NCI-H1694 treated with DMSO at 0.1 percent for 48 hours (cell line): ENCODE measurements around the gene CERCAM.

Source experiments
- DNase-seq: peaks from one replicate; lab custom pipeline; 2025; lab: John Stamatoyannopoulos, UW

The CERCAM gene, protein sequence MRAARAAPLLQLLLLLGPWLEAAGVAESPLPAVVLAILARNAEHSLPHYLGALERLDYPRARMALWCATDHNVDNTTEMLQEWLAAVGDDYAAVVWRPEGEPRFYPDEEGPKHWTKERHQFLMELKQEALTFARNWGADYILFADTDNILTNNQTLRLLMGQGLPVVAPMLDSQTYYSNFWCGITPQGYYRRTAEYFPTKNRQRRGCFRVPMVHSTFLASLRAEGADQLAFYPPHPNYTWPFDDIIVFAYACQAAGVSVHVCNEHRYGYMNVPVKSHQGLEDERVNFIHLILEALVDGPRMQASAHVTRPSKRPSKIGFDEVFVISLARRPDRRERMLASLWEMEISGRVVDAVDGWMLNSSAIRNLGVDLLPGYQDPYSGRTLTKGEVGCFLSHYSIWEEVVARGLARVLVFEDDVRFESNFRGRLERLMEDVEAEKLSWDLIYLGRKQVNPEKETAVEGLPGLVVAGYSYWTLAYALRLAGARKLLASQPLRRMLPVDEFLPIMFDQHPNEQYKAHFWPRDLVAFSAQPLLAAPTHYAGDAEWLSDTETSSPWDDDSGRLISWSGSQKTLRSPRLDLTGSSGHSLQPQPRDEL

DNA sequence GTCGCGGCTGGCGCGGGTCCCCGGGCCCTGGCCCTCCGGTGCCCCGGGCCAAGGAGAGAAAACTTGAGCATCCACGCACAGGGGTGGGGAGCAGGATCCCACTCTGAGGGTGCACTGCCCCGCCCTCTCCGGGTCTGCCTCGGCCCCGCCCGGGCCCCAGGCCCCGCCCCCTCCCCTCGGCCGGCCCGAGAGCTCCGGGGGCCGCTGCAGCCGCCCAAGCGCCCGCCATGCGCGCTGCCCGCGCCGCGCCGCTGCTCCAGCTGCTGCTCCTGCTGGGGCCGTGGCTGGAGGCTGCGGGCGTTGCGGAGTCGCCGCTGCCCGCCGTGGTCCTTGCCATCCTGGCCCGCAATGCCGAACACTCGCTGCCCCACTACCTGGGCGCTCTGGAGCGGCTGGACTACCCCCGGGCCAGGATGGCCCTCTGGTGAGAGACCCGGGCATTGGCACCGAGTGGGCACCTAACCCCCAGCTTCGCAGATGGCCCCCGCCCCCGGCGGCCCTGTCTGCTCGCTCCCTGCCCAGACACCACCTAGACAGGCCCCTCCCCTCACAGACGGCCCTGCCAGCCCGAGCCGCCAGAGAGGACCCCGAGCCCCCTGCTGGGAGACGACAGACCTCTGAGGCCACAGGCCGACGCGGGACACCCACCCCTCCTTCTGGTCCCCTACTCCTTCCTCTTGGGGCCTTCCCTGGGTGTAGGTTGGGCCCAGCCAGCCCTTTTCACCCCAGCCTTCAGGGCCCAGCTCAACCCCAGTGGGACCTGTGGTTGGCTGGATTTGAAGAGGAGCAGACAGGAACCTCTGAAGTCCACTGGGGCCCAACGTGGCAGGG, at the start of gene CERCAM:
Gene CERCAM, plus strand, starts transcription at position 207 of the 831 bp plus-strand sequence. Its CDS starts 21 bp downstream, at position 228.
- no peak for DNase-seq

DNA sequence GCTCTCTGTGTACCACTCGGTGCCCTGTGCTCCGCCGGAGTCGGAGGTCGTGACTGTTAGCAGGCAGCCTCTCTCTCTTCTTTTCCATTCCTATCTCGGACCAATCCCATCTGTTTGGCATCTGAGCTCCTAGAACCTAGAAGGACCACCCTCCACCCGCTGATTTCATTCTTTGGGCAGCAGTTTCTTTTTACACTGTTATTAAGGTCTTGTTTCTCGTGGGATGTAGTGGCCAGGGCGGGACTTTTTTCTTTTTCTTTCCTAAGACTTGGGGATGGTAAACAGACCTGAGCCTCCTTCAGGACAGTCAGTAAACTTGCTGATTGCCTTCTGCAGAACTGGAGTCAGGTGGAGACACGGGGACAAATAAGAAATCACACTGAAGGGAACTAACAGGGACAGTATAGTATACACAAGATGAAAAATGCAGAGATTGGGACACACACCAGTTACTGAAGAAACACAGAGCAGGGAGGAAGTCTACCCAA, 49.0 kb upstream of the CERCAM start:
- DNase-seq = no peak

DNA sequence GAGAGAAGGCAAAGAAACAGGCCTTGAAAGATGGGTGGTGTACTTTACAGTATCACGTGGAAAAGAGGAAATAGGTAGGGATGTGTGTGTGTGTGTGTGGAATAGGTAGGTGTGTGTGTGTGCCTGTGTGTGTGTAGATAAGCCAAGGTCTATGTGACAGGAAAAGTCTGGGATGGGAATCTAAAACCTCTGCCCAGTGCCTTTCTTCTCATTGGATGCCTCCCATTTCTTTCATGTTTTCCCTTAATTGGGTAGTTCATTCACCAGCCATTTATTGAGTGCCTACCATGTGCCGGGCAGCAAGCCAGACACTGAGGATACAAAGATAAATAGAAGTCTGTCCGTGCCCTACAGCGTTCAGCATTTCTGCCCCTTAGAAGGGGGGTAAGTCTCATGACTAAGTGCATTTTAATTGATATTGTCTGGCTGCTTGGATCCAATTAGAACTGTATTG, 48.4 kb upstream of the CERCAM start:
- DNase-seq = no peak

DNA sequence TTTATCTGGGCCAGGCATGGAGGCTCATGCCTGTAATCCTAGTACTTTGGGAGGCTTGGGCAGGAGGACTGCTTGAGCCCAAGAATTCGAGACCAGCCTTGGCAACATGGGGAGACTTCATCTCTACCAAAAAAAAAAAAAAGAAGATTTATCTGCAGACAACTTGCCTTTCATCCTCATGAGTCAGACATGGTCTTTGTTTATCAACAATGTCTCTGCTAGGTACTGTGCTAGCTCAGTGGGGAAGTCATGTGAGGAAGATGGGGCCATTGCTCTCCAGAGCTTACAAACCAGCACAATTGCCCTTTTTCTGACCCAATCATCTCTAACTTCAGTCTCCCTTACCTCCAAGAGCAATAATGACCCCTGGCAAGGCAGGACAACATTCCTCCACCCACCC, 47.9 kb upstream of the CERCAM start:
- no peak for DNase-seq

DNA sequence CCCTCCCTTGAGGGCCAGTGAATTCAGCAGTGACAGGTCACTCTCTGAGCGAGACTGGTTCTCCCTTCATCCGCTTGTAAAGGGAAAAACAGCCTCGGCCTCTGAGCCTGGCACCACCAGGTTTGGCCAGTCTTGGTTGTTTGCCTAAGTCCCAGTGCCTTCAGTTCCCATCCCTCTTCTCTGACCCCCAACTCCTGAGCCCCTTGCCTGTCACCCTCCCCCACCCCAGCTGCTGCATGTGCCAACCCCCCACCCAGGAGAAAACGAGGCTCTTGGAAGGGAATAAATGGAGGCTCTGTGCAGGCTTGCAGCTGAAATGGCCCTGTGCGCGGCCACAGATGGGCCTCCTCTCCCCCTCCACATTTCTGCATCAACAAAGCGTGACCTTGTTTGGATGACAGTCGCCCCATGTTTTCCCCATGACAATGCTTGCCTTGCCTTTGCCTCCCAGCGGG, 46.4 kb upstream of the CERCAM start:
- no peak for DNase-seq

DNA sequence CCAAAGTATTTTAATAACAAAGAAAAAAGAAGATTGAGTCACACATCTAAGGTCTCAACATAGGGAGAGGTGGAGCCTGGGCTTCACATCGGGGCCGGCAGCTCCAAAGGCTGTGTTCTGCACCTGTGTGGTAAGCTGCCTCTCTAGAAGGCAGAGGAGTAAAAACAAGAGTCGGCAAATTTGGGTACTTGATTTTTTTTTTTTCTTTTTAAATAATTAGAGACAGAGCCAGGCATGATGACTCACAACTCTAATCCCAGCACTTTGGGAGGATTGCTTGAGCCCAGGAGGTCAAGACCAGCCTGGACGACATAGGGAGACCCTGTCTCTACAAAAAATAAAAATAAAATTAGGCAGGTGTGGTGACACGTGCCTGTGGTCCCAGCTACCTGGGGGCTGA, 44.8 kb upstream of the CERCAM start:
- no peak for DNase-seq

DNA sequence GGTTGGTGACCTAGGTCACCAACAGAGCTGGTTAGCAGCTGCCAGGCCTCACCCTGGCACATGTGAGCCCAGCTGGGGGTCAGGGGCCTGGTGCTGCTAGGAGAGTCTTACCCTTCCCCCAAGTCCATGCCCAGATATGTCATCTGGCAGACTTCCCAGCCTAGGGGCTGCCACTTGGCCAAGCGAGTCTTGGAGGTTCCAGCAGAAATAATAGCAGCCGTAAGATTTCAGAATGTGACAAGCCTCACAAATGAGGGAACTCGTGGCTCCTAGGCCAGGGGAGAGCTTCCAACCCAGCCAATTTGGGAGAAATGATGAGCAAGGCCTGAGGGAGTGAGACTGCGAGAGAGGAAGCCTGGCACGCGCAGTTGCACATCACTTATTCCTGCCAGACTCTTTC, 38.4 kb upstream of the CERCAM start:
- no peak for DNase-seq

DNA sequence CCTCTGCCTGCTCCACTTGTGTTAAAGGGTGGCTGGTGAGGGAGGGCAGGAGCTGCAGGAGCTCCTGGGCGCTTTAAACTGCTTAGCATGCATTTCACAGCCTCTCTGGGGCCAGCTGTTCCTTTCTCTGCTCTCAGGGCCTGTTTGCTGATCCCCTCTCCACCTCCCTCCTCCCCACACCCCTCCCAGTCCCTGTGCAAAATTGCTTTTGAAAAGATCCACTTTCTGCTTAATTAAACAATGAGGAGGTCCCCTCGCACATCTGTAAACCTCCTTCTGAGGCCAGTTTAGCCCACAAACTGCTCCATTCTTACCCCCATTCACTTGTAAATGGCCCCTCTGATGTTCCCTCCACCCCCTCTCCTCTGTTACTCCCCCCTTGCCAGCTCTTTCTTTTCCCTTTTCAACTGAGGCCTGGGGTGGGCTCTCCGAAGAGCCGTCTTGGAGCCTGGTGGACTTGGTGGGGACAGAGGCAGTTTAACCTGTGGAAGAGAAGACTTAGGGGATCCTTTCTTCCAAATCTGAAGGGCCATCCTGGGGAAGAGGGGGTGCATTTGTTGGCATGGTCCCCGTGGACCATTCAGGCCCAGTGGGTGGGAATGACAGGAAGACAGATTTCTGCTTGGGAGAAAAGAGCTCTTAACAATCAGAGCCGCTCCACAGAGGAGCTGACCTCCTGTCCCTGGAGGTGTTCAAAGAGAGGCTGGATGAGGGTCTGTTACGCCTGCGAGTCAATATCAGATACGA, 37.5 kb upstream of the CERCAM start:
- peak; percentile 41 for DNase-seq

DNA sequence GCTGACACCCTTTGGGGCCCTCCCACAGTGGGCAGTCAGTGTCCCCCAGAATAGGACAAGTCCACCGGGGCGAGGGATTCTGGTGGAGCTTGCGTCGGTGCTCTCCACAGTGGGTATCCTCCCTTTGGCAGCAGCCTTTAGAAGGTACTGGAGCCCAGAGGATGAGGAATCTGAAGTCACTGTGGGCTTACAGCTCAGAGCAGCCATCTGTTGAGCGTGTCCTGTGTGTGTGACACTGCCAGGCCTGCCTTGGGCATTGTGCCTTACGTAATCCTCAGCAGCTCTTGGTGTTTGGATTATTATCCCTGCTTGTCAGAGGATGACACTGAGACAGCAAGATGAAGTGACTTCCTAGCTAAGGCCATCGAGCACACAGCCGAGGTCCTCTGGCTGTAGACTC, 36.9 kb upstream of the CERCAM start:
- peak; percentile 2 for DNase-seq

DNA sequence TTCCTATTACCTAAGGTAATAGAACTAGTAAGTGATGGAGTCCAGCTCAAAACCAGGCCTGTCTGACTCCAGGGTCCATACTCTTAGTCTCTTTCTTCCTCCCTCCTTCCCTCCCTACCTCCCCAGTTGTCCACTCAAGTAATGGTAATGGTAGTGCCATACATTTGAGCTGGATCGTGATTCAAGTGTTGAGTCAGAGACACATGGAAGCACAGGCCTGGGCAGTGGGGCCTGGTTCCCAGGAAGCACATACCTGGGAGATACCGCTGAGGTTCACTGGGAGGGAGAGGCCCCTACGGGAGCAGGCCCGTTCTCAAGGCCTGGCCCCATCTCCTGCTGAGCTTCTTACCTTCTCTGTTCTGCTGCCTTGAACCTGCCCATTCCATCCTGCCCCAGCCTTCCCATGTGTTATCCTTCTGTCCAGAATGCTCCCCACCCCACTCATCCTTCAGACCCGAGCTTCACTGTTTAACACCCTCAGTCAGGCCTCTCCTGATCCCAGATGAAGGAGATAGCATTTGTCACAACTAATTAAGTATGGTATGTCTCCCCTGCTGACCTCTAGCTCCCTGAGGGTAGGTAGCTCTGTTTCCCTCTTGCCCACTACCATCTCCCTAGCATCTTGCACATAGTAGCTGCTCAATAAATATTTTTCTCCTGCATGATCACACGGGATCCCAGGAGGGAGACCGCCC, 35.7 kb upstream of the CERCAM start:
- DNase-seq = no peak

DNA sequence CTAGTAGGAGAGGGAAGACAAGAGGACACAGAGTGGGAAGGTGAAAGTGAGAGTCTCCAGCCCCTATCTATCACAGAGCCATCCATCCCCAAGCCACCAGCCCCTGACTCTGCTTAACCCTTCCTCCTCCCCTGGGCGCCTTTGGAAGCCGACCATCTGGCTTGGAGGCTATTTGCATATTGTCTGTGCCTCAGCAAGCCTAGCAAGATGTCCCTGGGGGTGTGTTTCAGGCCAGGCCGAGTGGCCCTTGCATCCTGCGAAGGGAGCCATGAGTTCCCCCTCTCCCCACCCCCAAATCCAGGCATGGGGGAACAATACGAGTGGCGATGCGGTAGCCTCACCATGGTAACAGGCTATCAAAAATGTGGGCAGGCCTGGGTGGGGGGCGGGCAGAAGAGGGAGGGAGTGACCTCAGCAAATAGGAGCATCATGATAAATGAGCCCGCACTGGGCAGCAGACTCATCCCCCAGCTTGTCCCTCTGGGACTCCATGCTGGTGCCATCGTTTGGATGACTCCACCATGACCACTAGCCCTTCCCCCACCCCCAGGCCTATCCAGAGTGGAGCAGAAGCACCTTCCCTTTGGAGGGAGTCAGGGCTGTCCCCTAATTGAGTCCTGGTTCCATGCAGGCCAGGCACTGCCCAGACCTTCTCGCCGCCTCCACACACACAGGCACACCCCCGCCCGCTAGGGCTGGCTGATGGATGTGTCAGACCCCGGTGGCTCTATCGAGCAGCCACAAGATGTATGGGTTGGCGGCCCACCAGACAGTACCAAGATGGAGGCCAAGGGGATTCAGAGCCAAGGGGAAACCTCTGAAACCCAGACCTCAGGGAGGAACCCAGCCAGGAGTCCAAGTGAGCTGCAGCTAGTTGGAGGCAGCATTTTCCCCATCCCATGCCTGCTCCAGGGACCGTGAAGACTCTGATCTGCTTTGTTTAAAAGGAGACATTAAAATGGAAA, 34.9 kb upstream of the CERCAM start:
- no peak for DNase-seq

DNA sequence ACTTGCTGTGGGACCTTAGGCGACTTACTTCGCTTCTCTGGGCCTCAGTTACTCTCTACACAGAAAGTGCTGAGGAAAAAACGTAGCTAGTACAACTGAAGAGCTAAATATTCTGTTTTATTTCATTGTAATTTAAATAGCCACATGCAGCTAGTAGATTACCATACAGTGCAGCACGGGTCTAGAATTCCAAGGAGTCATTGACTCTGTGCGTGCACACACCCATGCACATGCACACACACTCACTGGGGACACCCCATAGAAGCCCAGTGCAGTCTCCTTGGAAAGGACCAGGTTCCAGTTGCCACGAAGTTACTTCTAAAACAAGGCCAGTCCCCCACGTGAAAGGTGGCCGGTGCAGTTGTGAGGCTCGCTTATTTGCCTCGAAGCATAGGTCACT, 32.5 kb upstream of the CERCAM start:
- DNase-seq = no peak

DNA sequence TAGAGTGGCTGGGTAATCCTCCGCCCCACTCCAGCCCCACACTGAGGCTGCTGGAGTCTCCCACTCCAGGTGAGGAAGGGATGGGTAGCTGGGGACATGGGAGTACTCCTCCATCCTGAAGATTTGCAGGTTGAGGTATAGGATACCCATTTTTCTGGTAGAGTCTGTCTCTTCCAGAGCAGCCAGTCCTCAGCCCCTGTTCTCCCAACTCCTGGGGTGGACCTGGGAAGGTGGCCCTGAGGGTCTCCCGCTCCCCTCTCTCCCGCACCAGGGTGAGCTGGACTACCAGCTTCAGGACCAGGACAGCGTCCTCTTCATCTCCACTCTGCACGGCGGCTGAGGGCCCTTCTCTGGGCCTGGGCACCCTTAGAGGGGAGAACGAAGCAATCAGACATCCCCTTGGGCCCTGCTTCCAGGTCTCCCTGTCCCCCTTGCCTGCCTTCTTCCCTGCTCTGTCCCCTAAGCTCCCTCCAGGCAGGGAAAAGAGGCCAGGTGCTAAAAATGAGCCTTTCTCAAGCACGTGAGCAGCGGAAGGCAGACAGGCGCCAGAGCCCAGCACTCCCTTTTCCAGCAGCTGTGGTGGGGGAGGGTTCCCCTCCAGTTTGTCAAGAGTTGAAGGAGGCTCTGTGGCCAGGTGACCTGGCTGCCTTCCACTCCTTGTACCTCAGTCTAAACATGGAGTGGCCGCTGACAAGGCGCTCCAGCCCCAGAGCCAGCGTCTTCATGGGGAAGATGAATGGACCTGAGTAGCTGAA, 31.1 kb upstream of the CERCAM start:
- DNase-seq = no peak

DNA sequence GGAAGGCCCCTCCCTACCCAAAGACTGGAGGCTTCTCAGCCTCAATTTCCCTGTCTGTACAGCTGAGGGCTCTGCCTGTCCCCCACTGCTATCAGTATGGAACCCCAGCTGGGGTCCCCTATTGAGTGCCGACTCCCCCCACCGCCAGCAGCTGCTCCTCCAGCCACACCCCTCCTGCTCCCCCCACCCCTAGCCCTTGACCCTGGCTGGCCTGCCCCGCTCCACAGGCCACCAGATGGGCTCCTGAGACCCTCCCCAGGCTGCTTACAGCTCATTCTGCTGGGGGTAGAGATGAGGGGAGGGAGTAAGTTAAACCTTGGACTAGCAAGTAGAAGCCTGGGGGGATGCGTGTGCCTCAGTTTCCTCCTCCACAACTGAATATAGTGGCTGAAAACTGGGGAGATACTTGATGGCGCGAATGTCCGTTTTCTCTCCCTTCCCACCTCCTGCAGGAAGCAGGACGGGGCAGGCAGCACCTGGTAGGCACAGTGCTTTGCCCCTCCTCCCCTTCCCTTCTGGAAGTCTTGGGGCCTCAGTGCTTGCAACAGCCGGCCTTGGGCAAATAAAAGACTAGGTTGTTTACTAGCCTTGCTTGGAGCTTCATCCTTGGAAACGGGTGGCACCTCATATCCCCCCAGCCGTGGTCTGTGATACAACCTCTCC, 30.4 kb upstream of the CERCAM start:
- DNase-seq = no peak

DNA sequence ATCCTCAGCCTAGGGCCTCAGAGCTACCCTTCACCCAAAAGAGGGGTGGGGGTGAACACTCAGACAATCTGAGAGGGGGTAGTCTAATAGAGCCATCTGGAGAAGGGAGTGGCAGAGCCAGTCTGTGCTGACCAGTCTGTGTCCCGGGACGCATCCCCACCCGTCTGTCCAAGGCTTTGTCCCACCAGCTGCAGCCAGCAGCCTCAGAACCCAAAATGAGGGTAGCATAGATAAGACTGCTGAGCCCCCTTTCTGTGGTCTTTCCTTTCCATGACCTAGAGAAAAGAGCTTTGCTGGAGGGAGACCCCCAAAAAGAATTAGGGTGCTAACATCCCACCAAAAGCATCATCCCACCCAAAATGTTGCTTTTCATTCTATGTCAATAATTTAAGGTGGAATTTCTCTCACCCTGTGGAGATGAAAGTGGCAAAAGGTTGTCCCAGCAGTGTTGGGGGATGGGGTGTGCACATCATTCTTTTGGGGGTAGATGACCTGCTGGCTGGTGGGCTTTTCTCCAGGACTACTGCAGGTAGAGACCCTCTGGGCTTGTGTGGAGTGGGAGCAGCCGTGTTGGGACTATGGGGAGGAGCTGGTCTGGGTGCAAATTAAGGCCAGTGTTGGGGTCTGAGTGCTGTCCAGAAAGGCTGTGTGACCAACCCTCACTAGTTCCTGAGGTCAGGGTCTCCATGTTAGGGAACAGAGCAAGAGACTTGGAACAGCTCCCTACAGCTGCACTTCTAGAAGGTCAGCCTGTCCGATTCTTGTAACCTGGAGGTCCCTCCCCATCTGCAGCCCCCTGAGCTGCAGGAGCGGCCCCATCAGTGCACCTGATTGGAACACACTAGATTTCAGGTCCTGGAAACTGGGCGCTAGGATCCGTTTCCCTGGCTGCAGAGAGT, 29.6 kb upstream of the CERCAM start:
- no peak for DNase-seq

DNA sequence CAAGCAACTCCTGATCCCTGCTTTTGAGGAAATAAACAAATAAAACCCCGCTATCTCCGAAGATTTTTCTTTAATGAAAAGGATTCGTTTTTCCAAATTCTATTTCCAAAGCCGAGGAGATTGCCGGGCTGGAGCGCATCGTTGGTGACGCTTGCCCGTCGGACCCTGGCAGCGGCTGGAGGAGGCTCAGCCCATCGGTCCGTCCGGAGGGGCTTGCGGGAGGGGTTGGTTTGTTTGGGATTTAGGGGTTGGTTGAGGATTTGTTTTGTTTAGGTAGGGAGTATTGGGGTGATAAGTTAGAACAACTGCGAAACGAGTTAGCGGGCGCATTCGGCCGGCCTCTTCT, 28.7 kb upstream of the CERCAM start:
- DNase-seq = no peak

DNA sequence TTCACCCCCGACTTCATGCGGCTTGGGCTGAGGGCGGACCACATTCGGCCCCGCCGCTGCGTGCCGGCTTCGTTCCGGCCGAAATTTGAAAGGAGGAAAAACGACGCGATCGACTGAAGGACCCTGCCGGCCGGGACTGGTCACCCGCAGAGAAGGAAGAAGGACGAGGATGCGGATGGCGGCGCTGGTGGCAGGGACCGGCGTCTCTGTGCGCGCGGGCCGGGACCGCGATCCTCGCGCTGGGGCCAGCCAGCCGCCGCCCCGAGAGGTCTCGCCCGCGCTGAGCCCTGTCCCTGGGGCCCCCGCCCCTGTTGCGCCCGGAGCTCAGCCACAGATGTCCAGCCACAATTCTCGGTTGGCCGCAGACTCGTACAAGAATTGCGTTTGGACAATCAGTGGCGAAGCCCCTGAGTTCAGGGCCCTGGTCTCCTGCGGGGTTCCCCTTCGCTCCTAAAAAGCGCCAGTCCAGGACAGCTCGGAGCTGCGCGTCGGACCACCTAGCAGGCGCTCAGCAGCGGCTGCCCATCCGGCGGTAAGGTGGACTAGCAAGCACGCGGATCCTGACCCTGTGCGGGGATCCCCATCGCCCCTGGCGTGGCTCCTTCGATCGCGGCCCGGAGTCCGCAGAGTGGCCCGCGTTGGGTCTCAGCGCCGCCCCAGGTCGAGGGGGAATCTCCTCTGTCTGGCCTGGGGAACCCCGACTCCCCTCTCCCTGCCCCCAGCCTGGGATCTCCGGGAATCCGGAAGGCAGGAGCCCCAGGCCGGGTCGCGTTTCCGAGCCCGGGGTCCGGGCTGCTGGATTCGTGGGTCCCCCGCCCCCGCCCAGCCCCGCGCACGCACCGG, 28.1 kb upstream of the CERCAM start:
- DNase-seq = no peak
